ENCODE data around the gene CAPZB. TPM values are rescaled to one million over a fixed set of nuclear protein-coding genes. Genes with fewer than 3 reads are reported as not detected.

The CAPZB gene
- total and polyA plus RNA-seq, 7 donors = 179 to 284 (median 224) TPM

DNA sequence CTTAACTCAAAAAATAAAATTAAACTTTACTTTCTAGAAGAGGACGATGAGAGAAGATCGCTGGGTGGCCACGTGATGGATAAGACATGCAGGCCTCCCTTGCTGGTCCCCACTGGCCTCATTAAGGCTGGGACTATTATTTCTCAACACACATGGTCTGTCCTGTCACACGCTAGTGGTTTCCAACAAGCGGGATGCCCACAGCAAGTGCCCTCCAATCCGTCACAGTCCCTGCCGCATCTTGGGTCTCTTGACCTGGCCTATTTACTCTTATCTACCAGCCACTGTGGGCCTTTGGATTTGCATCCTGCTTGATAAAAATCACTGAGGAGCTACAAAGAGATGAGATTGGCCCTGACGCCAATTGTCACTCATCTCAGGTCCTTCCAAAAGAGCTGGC is 30.0 kb downstream of the CAPZB start:
- Histone ChIP-seq H3K4me1 (peaks cover 95% of the 10 kb centered on the region), H3K4me3 (no peak overlapping the region), H3K9me3 (no peaks in the 10 kb centered on the region), H3K27me3 (ENCODE audit: insufficient read depth in 3 of 3, low read length in 2 of 3) (no peaks in the 10 kb centered on the region), H3K27ac (peak overlapping the region; percentile 13), H3K36me3 (ENCODE audit: insufficient read depth in 1 of 2, low read depth in 1 of 2) (no peaks in the 10 kb centered on the region)
- ATAC-seq (no peak), DNase-seq (no peak)
- intact Hi-C loops (cut with DNase I) = no loop called here
- WGBS, 3 donors = 86 to 94% (median 87%) methylated on average over 8 of the region's 8 CpGs
- TF ChIP-seq, protein P1, sequence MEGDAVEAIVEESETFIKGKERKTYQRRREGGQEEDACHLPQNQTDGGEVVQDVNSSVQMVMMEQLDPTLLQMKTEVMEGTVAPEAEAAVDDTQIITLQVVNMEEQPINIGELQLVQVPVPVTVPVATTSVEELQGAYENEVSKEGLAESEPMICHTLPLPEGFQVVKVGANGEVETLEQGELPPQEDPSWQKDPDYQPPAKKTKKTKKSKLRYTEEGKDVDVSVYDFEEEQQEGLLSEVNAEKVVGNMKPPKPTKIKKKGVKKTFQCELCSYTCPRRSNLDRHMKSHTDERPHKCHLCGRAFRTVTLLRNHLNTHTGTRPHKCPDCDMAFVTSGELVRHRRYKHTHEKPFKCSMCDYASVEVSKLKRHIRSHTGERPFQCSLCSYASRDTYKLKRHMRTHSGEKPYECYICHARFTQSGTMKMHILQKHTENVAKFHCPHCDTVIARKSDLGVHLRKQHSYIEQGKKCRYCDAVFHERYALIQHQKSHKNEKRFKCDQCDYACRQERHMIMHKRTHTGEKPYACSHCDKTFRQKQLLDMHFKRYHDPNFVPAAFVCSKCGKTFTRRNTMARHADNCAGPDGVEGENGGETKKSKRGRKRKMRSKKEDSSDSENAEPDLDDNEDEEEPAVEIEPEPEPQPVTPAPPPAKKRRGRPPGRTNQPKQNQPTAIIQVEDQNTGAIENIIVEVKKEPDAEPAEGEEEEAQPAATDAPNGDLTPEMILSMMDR (IDR thresholded peaks at IDR 0.05) = no peak

DNA sequence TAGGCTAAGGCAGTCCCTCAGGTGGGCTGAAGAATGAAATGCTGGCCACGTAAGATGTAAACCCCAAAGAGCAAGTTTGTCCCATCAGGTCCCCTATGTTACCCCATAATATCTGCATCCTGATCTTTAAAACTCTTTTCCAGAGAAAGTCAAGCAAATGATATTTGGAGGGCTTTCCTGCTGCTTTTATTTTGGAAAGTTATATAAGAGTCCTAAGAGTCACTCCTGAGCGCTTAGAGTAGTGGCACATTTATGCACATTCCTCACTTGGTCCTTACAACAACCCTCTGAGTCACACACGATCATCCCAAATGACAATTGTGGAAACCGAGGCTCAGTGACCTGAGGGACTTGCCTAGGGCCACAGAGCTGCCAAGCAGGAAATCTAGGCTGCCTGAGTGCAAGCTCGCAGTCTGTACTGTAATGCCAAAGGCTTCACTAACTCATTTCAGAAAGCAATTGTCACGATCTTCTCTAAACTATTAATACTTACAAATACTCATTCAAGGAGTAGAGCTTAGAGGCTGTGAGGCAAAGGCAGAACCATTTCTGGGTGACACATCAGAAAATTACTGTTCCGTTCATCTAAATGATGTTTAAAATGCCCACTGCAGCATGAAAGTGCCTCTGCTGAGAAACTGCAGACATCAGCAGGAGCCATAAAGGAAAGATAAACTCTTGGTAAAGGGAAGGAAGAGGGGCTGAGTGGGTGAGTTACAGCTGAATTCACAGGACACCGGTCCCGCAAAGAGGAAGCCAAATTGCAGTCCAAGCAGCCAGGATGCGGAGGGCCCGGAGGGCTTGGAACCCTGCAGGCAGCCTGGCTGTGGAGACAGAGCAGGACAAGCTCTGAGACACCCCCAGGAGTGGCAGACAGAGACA is 30.8 kb downstream of the CAPZB start:
- WGBS, 3 donors = 44 to 57% (median 47%) methylated on average over 11 of the region's 11 CpGs
- intact Hi-C loops (cut with DNase I) = no loop called here
- TF ChIP-seq, protein P1 (IDR thresholded peaks at IDR 0.05) = no peak
- peak overlapping the region; percentile 13 for H3K27ac ChIP-seq
- H3K36me3 ChIP-seq (ENCODE audit: insufficient read depth in 1 of 2, low read depth in 1 of 2) = no peaks in the 10 kb centered on the region
- H3K4me3 ChIP-seq = no peak overlapping the region
- H3K4me1 ChIP-seq = peaks cover 100% of the 10 kb centered on the region
- DNase-seq (no peak), ATAC-seq (no peak)
- H3K27me3 ChIP-seq (ENCODE audit: insufficient read depth in 3 of 3, low read length in 2 of 3) = no peaks in the 10 kb centered on the region
- H3K9me3 ChIP-seq = no peaks in the 10 kb centered on the region

DNA sequence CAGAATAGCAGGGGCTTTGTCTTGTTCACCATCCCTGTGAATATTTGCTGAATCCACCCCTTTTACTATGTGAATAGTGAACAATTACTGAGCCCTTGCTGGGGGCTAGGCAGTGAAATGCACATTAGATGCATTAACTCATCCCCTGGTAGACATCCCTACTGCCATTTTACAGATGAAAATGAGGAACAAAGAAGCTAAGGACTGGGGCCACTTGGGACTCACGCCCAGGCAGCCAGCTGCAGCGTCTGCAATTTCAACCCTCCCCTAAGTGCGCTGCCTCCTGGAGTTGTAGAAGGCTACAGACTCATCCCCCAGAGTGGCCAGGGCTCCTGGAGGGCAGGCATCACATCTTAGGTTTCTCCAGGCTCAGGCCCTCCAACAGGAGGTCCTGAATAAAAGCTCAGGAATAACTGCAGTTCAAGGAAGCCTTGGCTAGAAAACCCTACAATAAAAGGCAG is 31.6 kb downstream of the CAPZB start:
- ATAC-seq = no peak

DNA sequence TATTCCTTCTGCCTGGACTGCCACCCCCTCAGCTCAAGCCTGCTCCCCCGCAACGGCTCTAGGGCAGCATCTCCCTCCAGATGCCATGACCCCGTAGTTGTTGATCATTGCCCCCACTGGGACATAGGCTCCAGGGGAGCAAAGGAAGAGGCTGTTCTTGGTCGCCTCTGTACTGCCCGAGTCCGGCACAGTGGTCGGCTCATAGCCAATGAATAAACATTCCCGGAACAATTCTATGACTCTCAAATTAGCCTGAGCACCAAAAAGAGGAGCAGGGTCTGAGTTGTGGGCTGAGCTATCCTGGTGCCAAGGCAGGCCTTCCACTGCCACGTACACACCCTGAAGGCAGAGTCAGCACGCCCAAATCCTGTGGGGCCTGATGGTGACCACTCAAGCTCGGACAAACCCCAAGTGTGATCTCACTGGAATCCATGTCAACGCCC is 33.1 kb downstream of the CAPZB start:
- H3K4me3 ChIP-seq = no peak overlapping the region
- peaks cover 100% of the 10 kb centered on the region for H3K4me1 ChIP-seq
- intact Hi-C loops (cut with DNase I) = no loop called here
- DNase-seq (peak; percentile 61 to 72), ATAC-seq (peak in 2 of 4 donors; percentile 29)
- no peaks in the 10 kb centered on the region for H3K36me3 ChIP-seq (ENCODE audit: insufficient read depth in 1 of 2, low read depth in 1 of 2)
- no peaks in the 10 kb centered on the region for H3K9me3 ChIP-seq
- 40 to 63% (median 43%) methylated on average over 12 of the region's 12 CpGs for whole genome bisulfite sequencing, 3 donors
- H3K27me3 ChIP-seq (ENCODE audit: insufficient read depth in 3 of 3, low read length in 2 of 3) = no peaks in the 10 kb centered on the region
- H3K27ac ChIP-seq = peak overlapping the region; percentile 77
- TF ChIP-seq, protein P1 (IDR thresholded peaks at IDR 0.05) = no peak

More for the DNA sequence above, 31.6 kb downstream of the CAPZB start:
- Histone ChIP-seq H3K36me3 (ENCODE audit: insufficient read depth in 1 of 2, low read depth in 1 of 2) (no peaks in the 10 kb centered on the region), H3K27ac (no peak overlapping the region), H3K4me1 (peaks cover 100% of the 10 kb centered on the region), H3K27me3 (ENCODE audit: insufficient read depth in 3 of 3, low read length in 2 of 3) (no peaks in the 10 kb centered on the region), H3K4me3 (no peak overlapping the region), H3K9me3 (no peaks in the 10 kb centered on the region)
- TF ChIP-seq, protein P1 (IDR thresholded peaks at IDR 0.05) = no peak
- 20 to 31% (median 30%) methylated on average over 3 of the region's 3 CpGs for WGBS, 3 donors
- no peak for DNase-seq
- intact Hi-C loops (cut with DNase I) = no loop called here
